HL-60 (cell line): ENCODE results near the gene PC.
"Not testable (repeated sequence)": the region's sequence is repeated elsewhere in the genome, so short reads cannot be mapped to it uniquely, and the experiment has no call there.

Experiments
- DNase-seq, 2 experiments: peaks; one replicate each; pipeline ENCODE4 v3.0.0-alpha.2; 2010 to 2020; ENCODE audit warnings: low read depth in 1 of 2, low spot score in 1 of 2
- H3K27ac ChIP-seq: fragments of 250-450 bp; sonication (Bioruptor Pico); replicated peaks from 2 replicates; pipeline ENCODE4 v1.5.1; 2020; ENCODE audit warnings: mild to moderate bottlenecking, moderate library complexity
- H3K27me3 ChIP-seq: fragments of 250-450 bp; sonication (Bioruptor Pico); 2 replicates; pipeline ENCODE4 v1.5.1; 2021; ENCODE audit warnings: mild to moderate bottlenecking, moderate library complexity; ENCODE audit not compliant: insufficient read depth, poor library complexity, severe bottlenecking
- H3K4me3 ChIP-seq: replicated peaks from 2 replicates; pipeline ENCODE4 v1.5.1; 2011; ENCODE audit warnings: mild to moderate bottlenecking, control low read depth, low read length; ENCODE audit not compliant: insufficient read depth
- GABPA ChIP-seq: IDR thresholded peaks from 2 replicates; pipeline ENCODE4 v1.6.1; 2012; ENCODE audit warnings: low read depth
- POLR2AphosphoS5 ChIP-seq: IDR thresholded peaks from 2 replicates; pipeline ENCODE4 v1.6.1; 2012; ENCODE audit warnings: low read depth
- SPI1 ChIP-seq: IDR thresholded peaks from 2 replicates; pipeline ENCODE4 v1.6.1; 2012; ENCODE audit warnings: low read depth, mild to moderate bottlenecking, borderline replicate concordance
- TF ChIP-seq, protein P1 (sequence below): IDR thresholded peaks from 2 replicates; pipeline ENCODE4 v1.6.1; 2012; ENCODE audit warnings: low read depth; ENCODE audit not compliant: insufficient replicate concordance
- TF ChIP-seq, protein P2 (sequence below): IDR thresholded peaks from one replicate; pipeline ENCODE4 v1.5.1; 2011; ENCODE audit warnings: low read length, control low read depth, inconsistent platforms; ENCODE audit not compliant: insufficient read depth

PC gene

DNA sequence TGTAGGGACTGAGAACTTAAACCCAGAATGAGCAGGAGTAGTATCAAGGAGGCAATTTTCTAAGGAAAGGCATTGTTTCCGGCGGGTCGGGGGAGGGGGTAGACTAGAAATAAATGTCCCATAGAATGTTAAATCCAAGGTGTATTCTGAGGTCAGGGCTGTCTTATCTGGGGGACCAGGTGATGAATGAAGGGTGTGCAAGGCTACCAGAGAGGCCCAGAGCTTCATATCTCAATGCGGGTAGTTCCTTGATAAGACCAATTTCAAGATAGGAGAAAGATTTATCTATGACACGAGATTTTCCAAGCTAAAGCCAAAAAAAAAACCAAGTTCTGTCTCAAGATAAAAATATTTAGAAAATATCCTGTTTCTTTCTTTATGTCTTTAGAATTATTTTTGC lies 123.2 kb downstream of the PC start:
- Histone ChIP-seq H3K4me3 (no peak overlapping the region), H3K27me3 (no peaks in the 10 kb centered on the region), H3K27ac (no peak overlapping the region)
- no peak for DNase-seq
- no peak for TF ChIP-seq SPI1
- no peak for TF ChIP-seq POLR2AphosphoS5
- TF ChIP-seq, protein P1, sequence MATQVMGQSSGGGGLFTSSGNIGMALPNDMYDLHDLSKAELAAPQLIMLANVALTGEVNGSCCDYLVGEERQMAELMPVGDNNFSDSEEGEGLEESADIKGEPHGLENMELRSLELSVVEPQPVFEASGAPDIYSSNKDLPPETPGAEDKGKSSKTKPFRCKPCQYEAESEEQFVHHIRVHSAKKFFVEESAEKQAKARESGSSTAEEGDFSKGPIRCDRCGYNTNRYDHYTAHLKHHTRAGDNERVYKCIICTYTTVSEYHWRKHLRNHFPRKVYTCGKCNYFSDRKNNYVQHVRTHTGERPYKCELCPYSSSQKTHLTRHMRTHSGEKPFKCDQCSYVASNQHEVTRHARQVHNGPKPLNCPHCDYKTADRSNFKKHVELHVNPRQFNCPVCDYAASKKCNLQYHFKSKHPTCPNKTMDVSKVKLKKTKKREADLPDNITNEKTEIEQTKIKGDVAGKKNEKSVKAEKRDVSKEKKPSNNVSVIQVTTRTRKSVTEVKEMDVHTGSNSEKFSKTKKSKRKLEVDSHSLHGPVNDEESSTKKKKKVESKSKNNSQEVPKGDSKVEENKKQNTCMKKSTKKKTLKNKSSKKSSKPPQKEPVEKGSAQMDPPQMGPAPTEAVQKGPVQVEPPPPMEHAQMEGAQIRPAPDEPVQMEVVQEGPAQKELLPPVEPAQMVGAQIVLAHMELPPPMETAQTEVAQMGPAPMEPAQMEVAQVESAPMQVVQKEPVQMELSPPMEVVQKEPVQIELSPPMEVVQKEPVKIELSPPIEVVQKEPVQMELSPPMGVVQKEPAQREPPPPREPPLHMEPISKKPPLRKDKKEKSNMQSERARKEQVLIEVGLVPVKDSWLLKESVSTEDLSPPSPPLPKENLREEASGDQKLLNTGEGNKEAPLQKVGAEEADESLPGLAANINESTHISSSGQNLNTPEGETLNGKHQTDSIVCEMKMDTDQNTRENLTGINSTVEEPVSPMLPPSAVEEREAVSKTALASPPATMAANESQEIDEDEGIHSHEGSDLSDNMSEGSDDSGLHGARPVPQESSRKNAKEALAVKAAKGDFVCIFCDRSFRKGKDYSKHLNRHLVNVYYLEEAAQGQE = no peak
- TF ChIP-seq, protein P2, sequence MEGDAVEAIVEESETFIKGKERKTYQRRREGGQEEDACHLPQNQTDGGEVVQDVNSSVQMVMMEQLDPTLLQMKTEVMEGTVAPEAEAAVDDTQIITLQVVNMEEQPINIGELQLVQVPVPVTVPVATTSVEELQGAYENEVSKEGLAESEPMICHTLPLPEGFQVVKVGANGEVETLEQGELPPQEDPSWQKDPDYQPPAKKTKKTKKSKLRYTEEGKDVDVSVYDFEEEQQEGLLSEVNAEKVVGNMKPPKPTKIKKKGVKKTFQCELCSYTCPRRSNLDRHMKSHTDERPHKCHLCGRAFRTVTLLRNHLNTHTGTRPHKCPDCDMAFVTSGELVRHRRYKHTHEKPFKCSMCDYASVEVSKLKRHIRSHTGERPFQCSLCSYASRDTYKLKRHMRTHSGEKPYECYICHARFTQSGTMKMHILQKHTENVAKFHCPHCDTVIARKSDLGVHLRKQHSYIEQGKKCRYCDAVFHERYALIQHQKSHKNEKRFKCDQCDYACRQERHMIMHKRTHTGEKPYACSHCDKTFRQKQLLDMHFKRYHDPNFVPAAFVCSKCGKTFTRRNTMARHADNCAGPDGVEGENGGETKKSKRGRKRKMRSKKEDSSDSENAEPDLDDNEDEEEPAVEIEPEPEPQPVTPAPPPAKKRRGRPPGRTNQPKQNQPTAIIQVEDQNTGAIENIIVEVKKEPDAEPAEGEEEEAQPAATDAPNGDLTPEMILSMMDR = no peak
- TF ChIP-seq GABPA = no peak

DNA sequence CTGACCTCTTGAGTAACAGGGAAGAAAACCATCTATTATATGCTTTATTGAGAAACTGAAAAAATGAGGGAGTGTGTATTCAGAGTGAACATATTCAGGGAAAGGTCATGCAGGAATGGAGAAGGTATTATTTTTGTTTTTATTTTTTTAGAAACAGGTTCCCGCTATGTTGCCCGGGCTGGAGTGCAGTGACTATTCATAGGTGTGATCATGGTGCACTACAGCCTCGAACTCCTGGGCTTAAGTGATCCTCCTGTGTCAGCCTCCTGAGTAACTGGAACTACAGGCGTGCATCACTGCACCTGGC lies 123.7 kb downstream of the PC start:
- H3K4me3 ChIP-seq = no peak overlapping the region
- no peak overlapping the region for H3K27ac ChIP-seq
- H3K27me3 ChIP-seq = no peaks in the 10 kb centered on the region
- DNase-seq = no peak
- TF ChIP-seq GABPA (no peak), POLR2AphosphoS5 (no peak), SPI1 (no peak)
- TF ChIP-seq, protein P1 = no peak
- TF ChIP-seq, protein P2 = no peak

DNA sequence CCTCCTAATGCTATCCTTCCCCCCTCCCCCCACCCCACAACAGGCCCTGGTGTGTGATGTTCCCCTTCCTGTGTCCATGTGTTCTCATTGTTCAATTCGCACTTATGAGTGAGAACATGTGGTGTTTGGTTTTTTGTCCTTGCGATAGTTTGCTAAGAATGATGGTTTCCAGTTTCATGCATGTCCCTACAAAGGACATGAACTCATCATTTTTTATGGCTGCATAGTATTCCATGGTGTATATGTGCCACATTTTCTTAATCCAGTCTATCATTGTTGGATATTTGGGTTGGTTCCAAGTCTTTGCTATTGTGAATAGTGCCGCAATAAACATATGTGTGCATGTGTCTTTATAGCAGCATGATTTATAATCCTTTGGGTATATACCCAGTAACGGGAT lies 133.6 kb downstream of the PC start:
- not testable (repeated sequence) for H3K4me3 ChIP-seq, H3K27ac ChIP-seq, H3K27me3 ChIP-seq, DNase-seq

DNA sequence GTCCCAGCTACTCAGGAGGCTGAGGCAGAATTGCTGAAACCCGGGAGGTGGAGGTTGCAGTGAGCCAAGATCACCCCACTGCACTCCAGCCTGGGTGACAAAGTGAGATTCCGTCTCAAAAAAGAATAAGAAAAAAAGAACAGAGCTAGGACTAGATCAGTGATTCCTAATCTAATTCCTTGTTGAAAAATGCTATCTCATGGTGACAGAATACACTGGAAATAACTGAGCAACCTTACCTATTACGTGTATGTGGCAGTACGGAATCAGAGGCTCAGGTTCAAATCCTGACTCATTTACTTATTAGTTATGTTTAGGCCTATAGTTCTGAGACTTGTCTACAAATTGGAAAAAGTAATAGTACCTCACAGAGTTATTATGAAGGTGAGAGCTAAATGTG lies 134.5 kb downstream of the PC start:
- no peak overlapping the region for H3K27ac ChIP-seq
- no peak for DNase-seq
- TF ChIP-seq SPI1 (no peak), POLR2AphosphoS5 (no peak), GABPA (no peak)
- TF ChIP-seq, protein P1 = no peak
- TF ChIP-seq, protein P2 = no peak
- no peak overlapping the region for H3K4me3 ChIP-seq
- H3K27me3 ChIP-seq = no peaks in the 10 kb centered on the region
